ENCODE measurements around the gene PPP1R1B. TPM values are rescaled to one million over a fixed set of nuclear protein-coding genes. Genes with fewer than 3 reads are reported as not detected.

Gene PPP1R1B
- total and polyA plus RNA-seq, 9 of the 15 experiments (the other 6 are each of a cell fraction or from before 2014, with no cell fraction given), result 0.07 to 0.18 (median 0.10) TPM; not detected in 4

DNA sequence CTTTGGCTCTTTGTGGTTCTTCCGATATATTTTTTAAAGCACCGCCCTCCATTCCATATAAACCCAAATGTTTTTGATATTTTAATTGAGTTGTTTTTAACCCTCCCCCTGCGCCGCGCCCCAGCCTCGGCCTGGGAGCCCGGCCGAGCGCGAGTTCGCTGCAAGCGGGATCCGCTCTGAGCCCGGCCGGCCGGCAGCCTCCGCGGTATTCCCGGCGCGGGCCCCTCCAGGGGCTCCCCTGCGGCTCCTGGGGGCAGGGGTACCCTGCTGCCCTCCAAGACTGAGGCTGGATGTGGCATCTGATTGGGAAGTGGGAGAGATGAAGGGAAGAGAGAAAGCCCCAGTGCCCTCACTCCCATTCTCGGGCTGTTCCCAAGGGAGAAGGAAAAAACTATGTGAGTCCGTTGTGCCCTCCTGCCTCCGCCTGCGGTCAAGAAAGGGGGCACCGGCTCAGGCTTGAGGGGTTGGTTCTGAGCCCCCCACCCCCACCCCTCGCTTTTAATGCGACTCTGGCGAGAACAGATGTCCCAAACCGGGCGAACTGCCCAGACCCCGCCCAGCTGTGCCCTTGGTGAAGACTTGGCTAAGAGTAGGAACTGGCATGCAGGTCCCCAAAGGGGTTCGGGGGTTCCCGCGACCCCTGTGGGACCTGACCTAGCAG, 27.6 kb upstream of the PPP1R1B start:
- Histone ChIP-seq H3K27ac (ENCODE audit: extremely low read depth, low read depth, low read length) (no peak overlapping the region), H3K9me3 (replicated peaks; ENCODE audit: control insufficient read depth, insufficient read depth, low read depth, low read length) (no peaks in the 10 kb centered on the region), H3K9me1 (ENCODE audit: control insufficient read depth, insufficient read depth, low read length) (no peaks in the 10 kb centered on the region), H3K4me3 (no peak overlapping the region), H4K20me1 (replicated peaks; ENCODE audit: control insufficient read depth, insufficient read depth, low read length) (peaks cover 3% of the 10 kb centered on the region), H3K36me3 (ENCODE audit: control insufficient read depth, insufficient read depth, low read length) (no peaks in the 10 kb centered on the region), H3K9ac (ENCODE audit: insufficient read depth in 1 of 2, low read depth in 2 of 2, low read length in 2 of 2) (0 out of 4 replicates have a peak overlapping the region, but pooled peaks of 1 of the 2 experiments have one; percentile 8), H3K79me2 (ENCODE audit: control insufficient read depth, insufficient read depth, low read length) (no peaks in the 10 kb centered on the region), H3K4me2 (ENCODE audit: insufficient read depth, low read length) (no peak overlapping the region), H2AFZ (ENCODE audit: low read depth, low read length) (no peak overlapping the region), H3K4me1 (replicated peaks in 1 of 2; ENCODE audit: control insufficient read depth in 2 of 2, insufficient read depth in 2 of 2, low read length in 2 of 2) (peaks cover 0 to 27% of the 10 kb centered on the region in 2 experiments; a peak in 2 of 5 replicates), H3K27me3 (ENCODE audit: control insufficient read depth in 2 of 2, insufficient read depth in 2 of 2, low read length in 2 of 2) (peaks cover 54 to 83% of the 10 kb centered on the region in 2 experiments)
- no peak for FAIRE-seq
- BruUV-seq (replicated peaks), result no TSS peak
- no peak for ATAC-seq
- POLR2A ChIA-PET, result interaction anchor here (1.2 kb wide), 1 partner anchor 14 kb away, joined by 3 read pairs; no protein-coding TSS in a partner anchor
- in situ Hi-C loops (cut with MboI), result no loop called here
- DNase-seq (ENCODE audit: extremely low read depth in 1 of 4, low spot score in 3 of 4), result no peak
- WGBS (ENCODE audit: insufficient coverage, low coverage, missing lambda C conversion rate), result 2% methylated on average over 30 of the region's 36 CpGs
- CTCF ChIA-PET (ENCODE audit: low intra/inter-chr PET ratio), result no interaction called here
- intact Hi-C loops (cut with micrococcal nuclease), result no loop called here
- TF ChIP-seq ZNF197 (CRISPR knock-in tag; IDR thresholded peaks at IDR 0.05; ENCODE audit: low read depth), result no peak
- TF ChIP-seq, protein P1, sequence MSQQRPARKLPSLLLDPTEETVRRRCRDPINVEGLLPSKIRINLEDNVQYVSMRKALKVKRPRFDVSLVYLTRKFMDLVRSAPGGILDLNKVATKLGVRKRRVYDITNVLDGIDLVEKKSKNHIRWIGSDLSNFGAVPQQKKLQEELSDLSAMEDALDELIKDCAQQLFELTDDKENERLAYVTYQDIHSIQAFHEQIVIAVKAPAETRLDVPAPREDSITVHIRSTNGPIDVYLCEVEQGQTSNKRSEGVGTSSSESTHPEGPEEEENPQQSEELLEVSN (IDR thresholded peaks at IDR 0.05; ENCODE audit: borderline replicate concordance in 1 of 2, extremely low read depth in 1 of 2, insufficient read depth in 1 of 2, insufficient read length in 1 of 2, low read depth in 1 of 2, low read length in 1 of 2, poor library complexity in 1 of 2, severe bottlenecking in 1 of 2), result no peak
- no peak for TF ChIP-seq NR2C2 (CRISPR knock-in tag; IDR thresholded peaks at IDR 0.05)
- TF ChIP-seq NR2C2 (tag; IDR thresholded peaks at IDR 0.05), result no peak
- TF ChIP-seq SMC3 (conservative IDR thresholded peaks at IDR 0.05; ENCODE audit: insufficient read depth, low read depth, low read length), result no peak
- no peak for TF ChIP-seq ZNF347 (CRISPR knock-in tag; IDR thresholded peaks at IDR 0.05; ENCODE audit: low read depth)
- TF ChIP-seq, protein P2, sequence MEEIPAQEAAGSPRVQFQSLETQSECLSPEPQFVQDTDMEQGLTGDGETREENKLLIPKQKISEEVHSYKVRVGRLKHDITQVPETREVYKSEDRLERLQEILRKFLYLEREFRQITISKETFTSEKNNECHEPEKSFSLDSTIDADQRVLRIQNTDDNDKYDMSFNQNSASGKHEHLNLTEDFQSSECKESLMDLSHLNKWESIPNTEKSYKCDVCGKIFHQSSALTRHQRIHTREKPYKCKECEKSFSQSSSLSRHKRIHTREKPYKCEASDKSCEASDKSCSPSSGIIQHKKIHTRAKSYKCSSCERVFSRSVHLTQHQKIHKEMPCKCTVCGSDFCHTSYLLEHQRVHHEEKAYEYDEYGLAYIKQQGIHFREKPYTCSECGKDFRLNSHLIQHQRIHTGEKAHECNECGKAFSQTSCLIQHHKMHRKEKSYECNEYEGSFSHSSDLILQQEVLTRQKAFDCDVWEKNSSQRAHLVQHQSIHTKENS (CRISPR knock-in tag; IDR thresholded peaks at IDR 0.05), result no peak
- no peak for TF ChIP-seq CXXC5 (CRISPR knock-in tag; IDR thresholded peaks at IDR 0.05)
- TF ChIP-seq SP2 (IDR thresholded peaks at IDR 0.05; ENCODE audit: extremely low read depth, low read depth, low read length, poor library complexity, severe bottlenecking), result no peak
- no peak for TF ChIP-seq TCF7 (IDR thresholded peaks at IDR 0.05; ENCODE audit: borderline replicate concordance)
- no peak for TF ChIP-seq HEY1 (CRISPR knock-in tag; IDR thresholded peaks at IDR 0.05; ENCODE audit: borderline replicate concordance)
- TF ChIP-seq, protein P3, sequence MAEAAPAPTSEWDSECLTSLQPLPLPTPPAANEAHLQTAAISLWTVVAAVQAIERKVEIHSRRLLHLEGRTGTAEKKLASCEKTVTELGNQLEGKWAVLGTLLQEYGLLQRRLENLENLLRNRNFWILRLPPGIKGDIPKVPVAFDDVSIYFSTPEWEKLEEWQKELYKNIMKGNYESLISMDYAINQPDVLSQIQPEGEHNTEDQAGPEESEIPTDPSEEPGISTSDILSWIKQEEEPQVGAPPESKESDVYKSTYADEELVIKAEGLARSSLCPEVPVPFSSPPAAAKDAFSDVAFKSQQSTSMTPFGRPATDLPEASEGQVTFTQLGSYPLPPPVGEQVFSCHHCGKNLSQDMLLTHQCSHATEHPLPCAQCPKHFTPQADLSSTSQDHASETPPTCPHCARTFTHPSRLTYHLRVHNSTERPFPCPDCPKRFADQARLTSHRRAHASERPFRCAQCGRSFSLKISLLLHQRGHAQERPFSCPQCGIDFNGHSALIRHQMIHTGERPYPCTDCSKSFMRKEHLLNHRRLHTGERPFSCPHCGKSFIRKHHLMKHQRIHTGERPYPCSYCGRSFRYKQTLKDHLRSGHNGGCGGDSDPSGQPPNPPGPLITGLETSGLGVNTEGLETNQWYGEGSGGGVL (CRISPR knock-in tag; IDR thresholded peaks at IDR 0.05), result no peak
- TF ChIP-seq NFIC (IDR thresholded peaks at IDR 0.05), result no peak
- no peak for TF ChIP-seq NBN (IDR thresholded peaks at IDR 0.05; ENCODE audit: low read depth)
- no peak for TF ChIP-seq CHD1 (IDR thresholded peaks at IDR 0.05; ENCODE audit: low read length)
- TF ChIP-seq WHSC1 (IDR thresholded peaks at IDR 0.05; ENCODE audit: low read length), result no peak
- no peak for TF ChIP-seq NR3C1 (CRISPR knock-in tag; IDR thresholded peaks at IDR 0.05)
- TF ChIP-seq TRIM28 (IDR thresholded peaks at IDR 0.05), result no peak
- no peak for TF ChIP-seq E2F3 (CRISPR knock-in tag; IDR thresholded peaks at IDR 0.05)
